ENCODE measurements around the gene NTM. TPM values are rescaled to one million over a fixed set of nuclear protein-coding genes. Genes with fewer than 3 reads are reported as not detected.

The NTM gene
- total and polyA plus RNA-seq, 7 donors = 0.07 to 1.1 (median 0.22) TPM; not detected in 2

DNA sequence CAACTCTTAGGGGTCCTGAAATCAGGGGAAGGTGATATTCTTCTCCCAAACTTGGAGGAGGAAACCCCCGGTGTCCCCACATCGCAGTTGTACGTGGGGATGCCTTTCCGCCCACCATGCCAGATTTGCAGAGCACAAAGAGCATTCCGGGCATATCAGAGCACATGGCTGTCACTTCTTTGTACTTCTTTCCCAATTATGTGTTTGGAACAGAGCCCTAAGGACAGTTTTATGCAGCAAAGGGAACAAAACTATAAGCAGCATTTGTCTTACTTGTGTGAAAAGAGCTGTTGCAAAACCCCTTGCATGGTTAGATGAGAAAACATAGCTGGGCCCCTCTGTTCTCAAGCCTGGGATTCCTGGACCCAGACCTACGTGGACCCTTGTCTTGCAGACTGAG is 41.2 kb downstream of the NTM start:
- WGBS, 3 donors = 47 to 59% (median 52%) methylated on average over 6 of the region's 6 CpGs
- no peak overlapping the region for H3K27ac ChIP-seq
- H3K4me3 ChIP-seq = no peak overlapping the region
- H3K4me1 ChIP-seq = no peaks in the 10 kb centered on the region
- H3K27me3 ChIP-seq (ENCODE audit: insufficient read depth in 3 of 3, low read length in 2 of 3) = peaks cover 0 to 2% (median 0%) of the 10 kb centered on the region in 3 donors
- intact Hi-C loops (cut with DNase I) = no loop called here
- H3K36me3 ChIP-seq (ENCODE audit: insufficient read depth in 1 of 2, low read depth in 1 of 2) = no peaks in the 10 kb centered on the region
- no peak for ATAC-seq
- TF ChIP-seq, protein P1, sequence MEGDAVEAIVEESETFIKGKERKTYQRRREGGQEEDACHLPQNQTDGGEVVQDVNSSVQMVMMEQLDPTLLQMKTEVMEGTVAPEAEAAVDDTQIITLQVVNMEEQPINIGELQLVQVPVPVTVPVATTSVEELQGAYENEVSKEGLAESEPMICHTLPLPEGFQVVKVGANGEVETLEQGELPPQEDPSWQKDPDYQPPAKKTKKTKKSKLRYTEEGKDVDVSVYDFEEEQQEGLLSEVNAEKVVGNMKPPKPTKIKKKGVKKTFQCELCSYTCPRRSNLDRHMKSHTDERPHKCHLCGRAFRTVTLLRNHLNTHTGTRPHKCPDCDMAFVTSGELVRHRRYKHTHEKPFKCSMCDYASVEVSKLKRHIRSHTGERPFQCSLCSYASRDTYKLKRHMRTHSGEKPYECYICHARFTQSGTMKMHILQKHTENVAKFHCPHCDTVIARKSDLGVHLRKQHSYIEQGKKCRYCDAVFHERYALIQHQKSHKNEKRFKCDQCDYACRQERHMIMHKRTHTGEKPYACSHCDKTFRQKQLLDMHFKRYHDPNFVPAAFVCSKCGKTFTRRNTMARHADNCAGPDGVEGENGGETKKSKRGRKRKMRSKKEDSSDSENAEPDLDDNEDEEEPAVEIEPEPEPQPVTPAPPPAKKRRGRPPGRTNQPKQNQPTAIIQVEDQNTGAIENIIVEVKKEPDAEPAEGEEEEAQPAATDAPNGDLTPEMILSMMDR (IDR thresholded peaks at IDR 0.05) = no peak
- DNase-seq = no peak
- no peaks in the 10 kb centered on the region for H3K9me3 ChIP-seq

DNA sequence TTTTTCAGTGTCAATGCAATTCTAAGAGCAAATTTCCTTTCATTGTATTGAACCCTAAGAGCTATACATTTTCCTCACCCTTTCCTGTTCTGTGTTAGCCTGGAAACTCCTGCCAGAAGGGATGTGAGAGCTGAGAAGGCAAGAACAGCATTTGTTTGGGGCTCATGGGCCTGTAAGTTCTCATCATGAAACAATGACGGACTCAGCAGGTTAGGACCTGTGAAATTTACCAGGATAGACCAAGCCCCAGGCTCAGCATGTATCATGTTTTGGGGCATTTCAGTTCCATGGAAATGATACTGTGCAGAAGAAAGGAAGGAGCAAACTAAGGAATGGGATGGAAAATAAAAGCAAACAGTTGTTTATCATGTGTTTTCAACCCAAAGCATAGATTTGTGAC is 41.6 kb downstream of the NTM start:
- Histone ChIP-seq H3K27me3 (ENCODE audit: insufficient read depth in 3 of 3, low read length in 2 of 3) (peaks cover 0 to 2% (median 0%) of the 10 kb centered on the region in 3 donors), H3K27ac (no peak overlapping the region), H3K4me3 (no peak overlapping the region), H3K36me3 (ENCODE audit: insufficient read depth in 1 of 2, low read depth in 1 of 2) (no peaks in the 10 kb centered on the region), H3K4me1 (no peaks in the 10 kb centered on the region), H3K9me3 (no peaks in the 10 kb centered on the region)
- intact Hi-C loops (cut with DNase I) = no loop called here
- no peak for ATAC-seq
- DNase-seq = no peak
- TF ChIP-seq, protein P1 (IDR thresholded peaks at IDR 0.05) = no peak
- WGBS, 3 donors = 78 to 95% (median 90%) methylated on average over 1 of the region's 1 CpG

DNA sequence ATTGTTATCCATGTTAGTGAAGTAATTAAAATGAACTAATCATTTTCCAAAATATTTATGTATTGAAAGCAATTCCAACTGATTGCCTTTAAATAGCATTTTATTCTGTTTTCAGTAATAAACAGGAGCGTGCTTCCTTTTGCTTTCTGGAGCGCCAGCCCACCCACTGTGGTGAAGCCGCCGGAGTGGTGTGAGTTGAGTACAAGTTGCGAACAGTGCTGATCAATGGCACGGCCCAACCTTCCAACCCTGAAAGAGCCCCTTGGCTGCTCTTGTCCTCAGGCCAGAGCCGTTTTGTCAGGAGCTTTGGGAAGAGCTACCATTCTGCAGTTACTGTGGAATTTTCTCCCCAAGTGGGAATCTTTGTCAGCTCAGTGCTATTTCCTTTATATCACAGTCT is 42.8 kb downstream of the NTM start:
- H3K27ac ChIP-seq = no peak overlapping the region
- no peak for ATAC-seq
- intact Hi-C loops (cut with DNase I) = no loop called here
- no peaks in the 10 kb centered on the region for H3K4me1 ChIP-seq
- DNase-seq = no peak
- no peaks in the 10 kb centered on the region for H3K27me3 ChIP-seq (ENCODE audit: insufficient read depth in 3 of 3, low read length in 2 of 3)
- no peak overlapping the region for H3K4me3 ChIP-seq
- WGBS, 3 donors = 80 to 85% (median 85%) methylated on average over 7 of the region's 7 CpGs
- no peaks in the 10 kb centered on the region for H3K36me3 ChIP-seq (ENCODE audit: insufficient read depth in 1 of 2, low read depth in 1 of 2)
- TF ChIP-seq, protein P1 (IDR thresholded peaks at IDR 0.05) = no peak
- no peaks in the 10 kb centered on the region for H3K9me3 ChIP-seq

DNA sequence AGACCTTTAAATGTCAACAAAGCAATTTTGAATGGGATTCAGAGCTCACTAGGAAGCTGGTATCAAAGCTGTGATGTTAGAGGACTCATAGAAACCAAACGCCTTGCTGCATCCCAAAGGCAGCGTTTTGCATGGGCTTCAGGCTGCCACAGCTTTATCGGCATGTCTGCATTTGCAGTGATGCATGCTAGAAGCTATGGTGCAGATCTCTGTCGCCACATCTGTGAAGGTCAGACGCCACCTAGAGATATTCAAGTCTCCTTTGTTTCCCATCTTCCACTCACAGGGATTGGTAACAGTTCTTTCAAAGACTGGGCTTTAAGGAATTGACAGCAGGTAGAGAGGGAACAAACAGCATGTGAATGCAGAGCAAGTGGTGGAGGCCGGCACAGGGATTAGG is 47.8 kb downstream of the NTM start:
- intact Hi-C loops (cut with DNase I) = no loop called here
- Histone ChIP-seq H3K27ac (no peak overlapping the region), H3K27me3 (ENCODE audit: insufficient read depth in 3 of 3, low read length in 2 of 3) (no peaks in the 10 kb centered on the region), H3K4me3 (no peak overlapping the region), H3K9me3 (no peaks in the 10 kb centered on the region), H3K4me1 (no peaks in the 10 kb centered on the region), H3K36me3 (ENCODE audit: insufficient read depth in 1 of 2, low read depth in 1 of 2) (no peaks in the 10 kb centered on the region)
- no peak for DNase-seq
- WGBS, 3 donors = 77 to 80% (median 79%) methylated on average over 6 of the region's 6 CpGs
- ATAC-seq = no peak
- TF ChIP-seq, protein P1 (IDR thresholded peaks at IDR 0.05) = no peak

DNA sequence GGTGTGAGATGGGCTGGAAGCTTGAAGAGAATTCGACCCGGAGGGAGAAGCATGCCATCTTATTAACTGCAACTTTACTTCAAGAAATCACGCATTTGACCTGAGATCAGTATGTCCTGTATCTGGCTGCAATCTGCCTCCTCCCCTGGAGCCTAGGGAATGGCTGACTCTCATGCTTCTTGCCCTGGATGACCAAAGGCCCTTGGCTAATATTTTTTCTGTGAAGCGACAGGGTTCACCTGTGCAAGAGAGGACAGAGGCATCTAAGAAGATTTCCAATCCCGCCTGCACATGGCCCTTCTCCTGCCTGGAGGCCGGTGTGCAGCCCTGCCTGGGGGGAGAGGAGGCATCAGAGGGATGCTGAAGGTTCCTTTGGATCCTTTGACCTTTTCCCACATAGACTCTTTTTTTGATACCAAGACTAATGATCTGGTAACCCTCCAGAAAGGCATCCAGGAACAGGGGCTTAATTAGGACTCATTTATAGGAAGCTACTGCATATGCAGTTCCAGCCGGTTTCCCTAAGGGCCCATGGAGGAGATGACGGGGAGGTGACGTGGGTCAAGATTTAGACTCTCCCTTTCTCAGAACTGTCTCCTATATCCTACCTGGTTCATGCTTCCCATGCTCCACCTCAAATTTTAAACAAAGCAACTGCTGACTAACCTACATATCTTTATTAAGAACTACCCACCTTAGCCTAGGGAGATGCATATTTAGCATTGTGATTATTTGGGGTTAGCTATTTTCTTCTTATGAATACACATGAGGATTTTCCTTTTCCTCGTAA is 50.8 kb downstream of the NTM start:
- no peaks in the 10 kb centered on the region for H3K4me1 ChIP-seq
- no peak for ATAC-seq
- intact Hi-C loops (cut with DNase I) = no loop called here
- no peak overlapping the region for H3K4me3 ChIP-seq
- no peak overlapping the region for H3K27ac ChIP-seq
- H3K27me3 ChIP-seq (ENCODE audit: insufficient read depth in 3 of 3, low read length in 2 of 3) = no peaks in the 10 kb centered on the region
- TF ChIP-seq, protein P1 (IDR thresholded peaks at IDR 0.05) = no peak
- H3K9me3 ChIP-seq = no peaks in the 10 kb centered on the region
- DNase-seq = no peak
- 85 to 90% (median 85%) methylated on average over 10 of the region's 10 CpGs for WGBS, 3 donors
- no peaks in the 10 kb centered on the region for H3K36me3 ChIP-seq (ENCODE audit: insufficient read depth in 1 of 2, low read depth in 1 of 2)

Measured in psoas muscle (tissue), 8 donors.